GM12873 (cell line): Measurements from ENCODE around the gene CTNNA1.

ENCODE experiments used
- CTCF ChIP-seq: IDR thresholded peaks from 2 replicates; pipeline ENCODE4 v1.5.1; 2012; ENCODE audit warnings: low read depth, mild to moderate bottlenecking, moderate library complexity, low read length, control low read depth; ENCODE audit not compliant: insufficient read depth; ENCODE audit errors: missing control alignments

The CTNNA1 gene

DNA sequence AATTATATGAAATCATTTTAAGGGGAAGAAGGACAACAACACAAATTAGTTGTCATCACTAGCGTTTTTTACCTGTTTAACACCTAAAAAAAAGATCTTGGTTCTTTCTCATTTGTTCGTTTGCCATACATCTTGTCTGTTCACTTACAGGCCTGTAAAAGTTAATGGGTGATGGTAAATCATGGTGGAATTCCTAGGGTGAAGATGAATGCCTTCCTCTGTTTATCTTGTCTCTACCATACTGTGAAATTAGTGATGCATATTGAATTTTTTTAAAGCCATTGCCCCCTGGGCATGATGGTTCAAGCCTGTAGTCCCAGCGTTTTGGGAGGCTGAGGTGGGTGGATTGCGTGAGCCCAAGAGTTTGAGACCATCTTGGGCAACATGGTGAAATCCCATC, 75.3 kb downstream of the CTNNA1 start:
- TF ChIP-seq CTCF, result no peak

DNA sequence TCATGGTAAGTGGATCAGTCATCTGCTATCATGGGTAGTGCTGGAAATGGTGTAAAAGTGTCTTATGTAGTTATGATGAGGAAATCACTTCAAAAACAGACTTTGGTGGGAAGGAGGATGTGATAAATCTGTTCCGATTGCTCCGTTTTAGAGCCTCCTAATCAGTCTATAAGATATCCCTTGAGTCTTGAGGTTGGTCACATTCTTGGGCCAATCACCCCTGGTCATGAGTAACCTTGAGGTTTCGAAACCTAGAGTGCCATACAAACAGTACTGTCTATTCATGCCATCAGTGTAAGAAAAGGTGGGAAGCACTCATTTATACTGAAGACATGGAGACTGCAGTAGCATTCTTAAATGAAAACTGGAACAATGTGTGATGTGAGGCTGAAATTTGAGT, 76.1 kb downstream of the CTNNA1 start:
- TF ChIP-seq CTCF, result no peak

DNA sequence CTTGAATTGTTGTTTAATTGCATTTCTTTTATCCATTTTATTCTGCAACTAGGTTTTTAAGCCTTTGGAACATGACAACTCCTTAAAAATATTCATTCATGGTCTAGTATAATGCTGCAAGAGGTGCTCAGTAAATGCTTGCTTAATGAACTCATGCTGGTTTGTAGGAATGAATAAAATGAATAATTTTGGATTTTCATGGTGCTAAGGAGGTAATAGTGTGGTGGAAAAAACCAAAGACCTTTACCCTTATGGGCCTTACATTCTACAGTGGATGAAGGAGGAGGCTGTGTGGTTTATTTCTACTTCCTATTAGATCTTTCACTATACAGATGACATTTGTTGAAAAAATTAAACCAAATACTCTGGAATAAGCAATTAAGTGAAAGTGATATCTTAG, 78.5 kb downstream of the CTNNA1 start:
- TF ChIP-seq CTCF, result no peak

- TF ChIP-seq CTCF, result no peak
These were observed 79.0 kb downstream of the CTNNA1 start for GRCh38 chr5:138832218-138832617.

- no peak for TF ChIP-seq CTCF
These were observed 79.9 kb downstream of the CTNNA1 start for GRCh38 chr5:138833080-138833479.

DNA sequence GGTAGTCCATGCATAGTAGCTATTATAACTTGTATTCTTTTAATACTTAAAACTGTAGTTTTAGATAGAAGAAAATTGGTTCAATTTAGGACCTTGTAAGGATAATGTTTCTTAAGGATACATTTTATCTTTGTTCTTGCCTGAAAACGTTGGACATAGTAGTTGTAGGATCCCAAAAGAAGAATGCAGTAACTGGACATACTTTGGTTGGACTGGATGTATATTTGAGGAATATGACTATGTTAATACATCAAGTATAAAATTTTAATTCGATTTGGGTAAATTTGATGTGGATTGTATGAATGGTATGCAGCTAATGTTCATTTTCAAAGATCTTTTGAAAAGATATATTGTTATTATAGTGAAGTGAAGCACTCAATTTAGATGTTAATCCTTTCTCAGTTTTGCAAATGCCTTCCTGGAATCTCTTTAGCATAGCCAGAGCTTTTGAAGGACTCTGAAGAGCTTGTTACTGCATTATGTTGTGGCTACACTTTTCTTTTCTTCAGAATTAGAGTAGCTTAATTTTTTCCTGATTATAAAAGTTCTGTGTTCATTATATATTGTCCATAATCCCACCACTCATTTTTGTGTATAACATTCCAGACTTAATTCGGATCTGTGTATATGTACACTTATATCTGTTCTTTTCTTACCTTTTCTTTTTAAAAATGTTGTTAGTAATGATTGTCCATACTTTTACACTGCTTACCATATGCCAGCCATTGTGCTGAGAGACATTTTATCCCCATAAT, 80.7 kb downstream of the CTNNA1 start:
- TF ChIP-seq CTCF, result no peak

GRCh38 chr5:138837160-138837559, 83.9 kb downstream of the CTNNA1 start:
- TF ChIP-seq CTCF, result no peak
